Ishikawa (cell line): ENCODE measurements around the gene DDX42.

Experiments used
- CEBPB ChIP-seq: IDR thresholded peaks from 2 replicates; pipeline ENCODE4 v1.6.1; 2012
- CREB1 ChIP-seq: IDR thresholded peaks from 2 replicates; pipeline ENCODE4 v1.6.1; 2012; ENCODE audit warnings: low read depth
- EP300 ChIP-seq: IDR thresholded peaks from 2 replicates; pipeline ENCODE4 v1.6.1; 2012; ENCODE audit warnings: borderline replicate concordance
- FOXM1 ChIP-seq: IDR thresholded peaks from 2 replicates; pipeline ENCODE4 v1.6.1; 2012; ENCODE audit warnings: low read depth, borderline replicate concordance
- NFIC ChIP-seq: IDR thresholded peaks from 2 replicates; pipeline ENCODE4 v1.6.1; 2012
- RAD21 ChIP-seq: IDR thresholded peaks from 2 replicates; pipeline ENCODE4 v1.6.1; 2012; ENCODE audit warnings: low read depth
- REST ChIP-seq: IDR thresholded peaks from 2 replicates; pipeline ENCODE4 v1.6.1; 2012; ENCODE audit warnings: low read depth, mild to moderate bottlenecking
- TAF1 ChIP-seq: IDR thresholded peaks from 2 replicates; pipeline ENCODE4 v1.6.1; 2012; ENCODE audit warnings: low read depth, mild to moderate bottlenecking
- TEAD4 ChIP-seq: IDR thresholded peaks from 2 replicates; pipeline ENCODE4 v1.6.1; 2012
- USF1 ChIP-seq: IDR thresholded peaks from 2 replicates; pipeline ENCODE4 v1.6.1; 2012
- ZBTB7A ChIP-seq: IDR thresholded peaks from 2 replicates; pipeline ENCODE4 v1.6.1; 2012; ENCODE audit warnings: low read depth
- TF ChIP-seq, protein P1 (sequence below): IDR thresholded peaks from 2 replicates; pipeline ENCODE4 v1.6.1; 2012

- no peak for TF ChIP-seq TAF1
- TF ChIP-seq NFIC, result no peak
- no peak for TF ChIP-seq EP300
- no peak for TF ChIP-seq USF1
- TF ChIP-seq REST, result no peak
- no peak for TF ChIP-seq CREB1
- no peak for TF ChIP-seq CEBPB
- no peak for TF ChIP-seq FOXM1
- no peak for TF ChIP-seq ZBTB7A
- TF ChIP-seq, protein P1, sequence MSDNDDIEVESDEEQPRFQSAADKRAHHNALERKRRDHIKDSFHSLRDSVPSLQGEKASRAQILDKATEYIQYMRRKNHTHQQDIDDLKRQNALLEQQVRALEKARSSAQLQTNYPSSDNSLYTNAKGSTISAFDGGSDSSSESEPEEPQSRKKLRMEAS, result no peak
- TF ChIP-seq RAD21, result no peak
- no peak for TF ChIP-seq TEAD4
These were observed 24.7 kb downstream of the DDX42 start for GRCh38 chr17:63798572-63799106.
